Epidermal melanocyte (primary cell): Measurements from ENCODE around the gene C3.
"Not testable (repeated sequence)": the region's sequence is repeated elsewhere in the genome, so short reads cannot be mapped to it uniquely, and the experiment has no call there.

ENCODE experiments used
- DNase-seq: peaks from one replicate; pipeline ENCODE4 v3.0.0; 2011; ENCODE audit warnings: low spot score; ENCODE audit not compliant: insufficient read length

The C3 gene

GRCh38 chr19:6664916-6665315 is 55.5 kb downstream of the C3 start:
- no peak for DNase-seq

- no peak for DNase-seq
Measured at GRCh38 chr19:6663236-6664201, 56.9 kb downstream of the C3 start.

GRCh38 chr19:6662702-6663101 is 57.7 kb downstream of the C3 start:
- DNase-seq = no peak

DNA sequence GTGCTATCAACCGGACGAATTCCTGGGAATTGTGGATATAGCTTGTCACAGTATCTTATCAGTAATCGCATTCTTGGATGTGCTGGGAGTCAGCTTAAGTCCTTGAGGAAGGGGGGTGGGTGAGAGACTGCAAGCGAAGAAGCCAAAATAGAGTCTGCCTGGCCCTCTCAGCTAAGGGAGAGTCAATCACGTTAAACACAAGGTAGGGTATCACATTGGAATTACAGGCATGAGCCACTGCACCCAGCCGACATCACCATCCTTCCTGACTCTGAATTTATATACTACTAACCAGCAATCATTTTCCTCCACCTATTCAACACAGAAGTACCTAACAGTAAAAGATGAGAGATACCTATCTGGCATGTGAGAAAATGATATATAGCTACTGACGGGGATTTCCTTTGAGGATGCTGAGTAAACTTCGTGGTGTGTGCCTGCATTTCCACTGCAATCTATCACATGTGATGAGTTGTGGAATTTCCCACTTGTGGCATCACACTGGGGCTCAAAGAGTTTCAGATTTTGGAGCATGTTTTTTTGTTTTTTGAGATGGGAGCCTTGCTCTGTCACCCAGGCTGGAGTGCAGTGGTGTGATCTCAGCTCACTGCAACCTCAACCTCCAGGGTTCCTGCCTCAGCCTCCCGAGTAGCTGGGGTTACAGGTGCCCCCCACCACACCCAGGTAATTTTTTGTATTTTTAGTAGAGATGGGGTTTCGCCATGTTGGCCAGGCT is 58.8 kb downstream of the C3 start:
- DNase-seq = not testable (repeated sequence)

DNA sequence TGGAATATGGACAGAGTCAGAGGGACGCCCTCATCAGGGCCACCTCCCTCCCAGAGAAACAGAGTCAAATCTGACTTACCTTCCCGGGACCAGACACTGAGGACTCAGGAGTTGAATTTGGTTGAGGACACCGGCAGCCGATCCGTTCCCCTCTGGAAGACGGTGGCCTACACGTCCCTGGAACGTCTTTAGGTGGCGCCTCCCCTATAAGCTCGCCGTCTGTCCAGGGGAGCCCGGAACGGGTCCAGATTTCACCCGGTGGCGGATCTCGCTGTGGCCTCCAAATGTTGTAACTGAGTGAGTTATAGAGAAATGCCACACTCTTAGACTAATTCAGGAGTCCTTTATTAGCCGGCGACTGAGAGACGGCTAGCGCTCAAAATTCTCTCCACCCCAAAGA is 59.5 kb downstream of the C3 start:
- DNase-seq = no peak

DNA sequence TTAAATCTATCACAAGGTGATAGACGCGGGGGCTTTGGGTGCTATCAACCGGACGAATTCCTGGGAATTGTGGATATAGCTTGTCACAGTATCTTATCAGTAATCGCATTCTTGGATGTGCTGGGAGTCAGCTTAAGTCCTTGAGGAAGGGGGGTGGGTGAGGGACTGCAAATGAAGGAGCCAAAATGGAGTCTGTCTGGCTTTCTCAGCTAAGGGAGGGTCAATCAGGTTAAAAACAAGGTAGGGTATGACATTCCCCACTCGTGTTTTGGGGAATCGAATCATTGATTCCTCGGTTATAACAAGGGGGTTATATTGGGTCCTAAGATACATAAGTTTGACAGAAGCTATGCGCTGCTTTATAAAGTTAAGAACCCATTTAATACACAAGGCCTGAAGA is 64.1 kb downstream of the C3 start:
- DNase-seq = not testable (repeated sequence)

- DNase-seq = no peak
Measured at GRCh38 chr19:6654347-6655310, 65.8 kb downstream of the C3 start.

- DNase-seq = no peak
Measured at GRCh38 chr19:6652805-6653094, 67.7 kb downstream of the C3 start.

DNA sequence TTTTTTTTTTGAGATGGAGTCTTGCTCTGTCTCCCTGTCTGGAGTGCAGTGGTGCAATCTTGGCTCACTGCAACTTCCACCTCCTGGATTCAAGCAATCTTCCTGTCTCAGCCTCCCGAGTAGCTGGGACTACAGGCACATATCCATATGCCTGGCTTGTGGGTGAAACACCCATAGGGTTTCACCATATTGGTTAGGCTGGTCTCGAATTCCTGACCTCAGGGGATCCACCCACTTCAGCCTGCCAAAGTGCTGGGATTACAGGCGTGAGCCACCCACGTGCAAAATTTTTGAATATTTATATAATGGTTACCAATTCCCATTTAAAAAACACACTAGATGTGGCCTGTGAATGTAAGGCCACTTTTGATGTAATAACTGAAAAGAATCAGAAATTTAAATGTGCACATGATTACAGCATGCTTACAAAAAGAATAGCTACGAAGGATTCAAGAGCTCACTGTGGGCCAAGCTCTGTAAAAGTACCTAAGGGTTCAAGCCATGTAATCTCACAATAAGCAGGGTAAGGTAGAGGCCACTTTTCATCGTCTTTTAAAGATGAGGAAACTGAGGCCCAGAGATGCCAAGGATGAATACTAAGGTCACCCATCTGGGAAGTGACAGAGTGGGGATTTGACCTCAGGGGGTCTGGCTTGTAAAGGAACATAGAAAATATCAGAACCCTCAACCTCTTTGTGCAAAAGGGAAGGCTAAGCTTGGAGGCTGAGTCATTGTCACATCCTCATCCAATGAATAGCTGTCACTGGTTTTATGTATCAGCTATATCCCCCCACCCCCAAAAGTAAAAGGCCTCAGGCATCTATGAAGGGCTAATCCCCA is 68.3 kb downstream of the C3 start:
- no peak for DNase-seq

DNA sequence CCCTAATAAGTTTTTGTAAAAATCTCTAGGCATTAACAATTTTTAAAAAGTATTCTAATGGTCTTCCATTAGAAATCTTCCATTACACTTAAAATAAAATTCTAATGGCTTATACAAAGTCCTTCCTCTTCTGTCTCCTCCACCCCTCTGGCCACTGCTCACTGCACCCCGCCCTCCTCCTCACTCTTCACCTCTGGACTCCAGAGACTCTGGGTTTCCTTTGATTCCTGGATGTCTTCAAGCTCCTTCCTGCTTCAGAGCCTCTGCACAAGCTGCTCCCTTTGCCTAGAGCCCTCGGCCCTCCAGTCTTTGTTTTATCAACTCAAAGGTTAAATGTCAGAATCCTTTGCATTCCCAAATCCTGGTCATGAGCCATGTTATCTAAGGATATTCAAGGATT is 71.3 kb downstream of the C3 start:
- no peak for DNase-seq

DNA sequence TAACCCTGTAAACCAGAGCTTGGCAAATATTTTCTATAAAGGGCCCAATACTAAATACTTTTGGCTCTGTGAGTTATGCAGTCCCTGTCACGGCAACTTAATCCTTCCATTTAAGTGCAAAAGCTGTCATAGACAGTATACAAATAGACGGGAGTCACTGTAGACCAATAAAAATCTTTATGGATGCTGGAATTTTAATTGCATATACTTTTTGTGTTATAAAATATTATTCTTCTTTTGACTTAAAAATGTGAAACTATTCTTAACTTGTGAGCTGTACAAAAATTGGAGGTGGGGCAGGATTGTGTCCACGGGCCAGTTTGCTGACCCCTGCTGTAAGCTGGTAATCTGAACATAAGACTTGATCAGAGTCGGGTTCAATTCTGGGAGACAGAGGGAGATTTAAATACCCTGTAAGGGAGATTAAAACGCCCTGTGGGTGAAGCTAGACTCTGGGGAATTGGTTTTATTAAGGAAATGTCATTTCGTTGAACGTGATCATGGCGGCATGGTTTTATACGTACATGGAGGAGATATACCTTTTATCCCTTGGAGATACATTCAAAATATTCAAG is 72.2 kb downstream of the C3 start:
- no peak for DNase-seq

DNA sequence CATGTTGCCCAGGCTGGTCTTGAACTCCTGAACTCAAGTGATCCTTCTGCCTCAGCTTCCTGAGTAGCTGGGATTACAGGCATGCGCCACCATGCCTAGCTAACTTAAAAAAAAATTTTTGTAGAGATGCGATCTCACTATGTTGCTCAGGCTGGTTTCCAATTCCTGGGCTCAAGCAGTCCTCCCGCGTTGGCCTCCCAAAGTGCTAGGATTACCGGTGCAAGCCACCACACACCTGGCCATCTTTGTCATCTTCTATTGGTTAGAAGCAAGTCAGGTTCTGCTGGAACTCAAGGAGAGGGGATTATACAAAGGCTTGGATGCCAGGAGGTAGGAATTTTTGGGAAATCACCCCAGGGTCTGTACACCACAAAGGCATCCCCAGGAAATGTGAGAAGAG is 75.7 kb downstream of the C3 start:
- DNase-seq = no peak

- not testable (repeated sequence) for DNase-seq
Measured at GRCh38 chr19:6640333-6640732, 80.1 kb downstream of the C3 start.

DNA sequence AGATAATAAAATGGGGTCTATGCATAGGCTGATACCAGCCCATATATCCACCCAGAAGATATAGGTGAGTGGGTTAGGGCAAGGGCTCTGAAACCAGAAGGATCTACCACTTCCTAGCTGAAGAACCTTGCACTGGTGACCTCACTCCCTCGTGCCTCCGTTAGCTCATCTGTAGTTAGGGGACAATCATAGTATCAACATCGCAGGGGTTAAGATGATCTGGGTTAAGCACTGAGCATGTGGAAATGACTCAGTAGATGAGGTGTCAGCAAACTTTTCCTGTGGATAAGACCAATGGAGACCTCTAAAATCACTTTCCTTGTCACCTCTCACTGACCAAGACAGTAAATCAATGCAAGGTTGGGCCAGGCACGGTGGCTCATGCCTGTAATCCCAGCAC is 81.0 kb downstream of the C3 start:
- no peak for DNase-seq

DNA sequence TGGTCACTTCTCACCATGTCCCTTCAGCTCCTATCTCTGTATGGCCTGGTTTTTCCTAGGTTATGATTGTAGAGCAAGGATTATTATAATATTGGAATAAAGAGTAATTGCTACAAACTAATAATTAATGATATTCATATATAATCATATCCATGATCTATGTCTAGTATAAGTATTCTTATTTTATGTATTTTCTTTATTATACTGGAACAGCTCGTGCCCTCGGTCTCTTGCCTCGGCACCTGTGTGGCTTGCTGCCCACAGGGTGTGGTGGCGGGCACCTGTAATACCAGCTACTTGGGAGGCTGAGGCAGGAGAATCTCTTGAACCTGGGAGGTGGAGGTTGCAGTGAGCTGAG is 87.0 kb downstream of the C3 start:
- DNase-seq = not testable (repeated sequence)

DNA sequence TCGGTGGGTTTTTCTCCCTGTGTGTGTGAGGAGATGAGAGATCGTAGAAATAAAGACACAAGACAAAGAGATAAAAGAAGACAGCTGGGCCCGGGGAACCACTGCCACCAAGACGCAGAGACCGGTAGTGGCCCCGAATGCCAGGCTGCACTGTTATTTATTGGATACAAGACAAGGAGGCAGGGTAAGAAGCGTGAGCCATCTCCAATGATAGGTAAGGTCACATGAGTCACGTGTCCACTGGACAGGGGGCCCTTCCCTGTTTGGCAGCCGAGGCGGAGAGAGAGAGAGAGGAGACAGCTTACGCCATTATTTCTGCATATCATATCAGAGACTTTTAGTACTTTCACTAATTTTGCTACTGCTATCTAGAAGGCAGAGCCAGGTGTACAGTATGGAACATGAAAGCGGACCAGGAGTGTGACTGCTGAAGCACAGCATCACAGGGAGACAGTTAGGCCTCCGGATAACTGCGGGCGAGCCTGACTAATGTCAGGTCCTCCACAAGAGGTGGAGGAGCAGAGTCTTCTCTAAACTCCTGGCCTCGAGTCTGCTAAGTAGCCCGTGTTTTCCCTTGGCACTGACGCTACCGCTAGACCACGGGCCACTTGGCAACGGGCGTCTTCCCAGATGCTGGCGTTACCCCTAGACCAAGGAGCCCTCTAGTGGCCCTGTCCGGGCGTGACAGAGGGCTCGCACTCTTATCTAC is 87.5 kb downstream of the C3 start:
- DNase-seq = not testable (repeated sequence)

- DNase-seq = no peak
Measured at GRCh38 chr19:6632002-6632621, 88.3 kb downstream of the C3 start.
